HG02870 (cell line): ENCODE measurements around the gene COBLL1.

Experiments used
- ATAC-seq: cut with Tn5 transposase; IDR thresholded peaks from one replicate; pipeline ENCODE4 v1.9.1; 2021; ENCODE audit warnings: mild to moderate bottlenecking, moderate library complexity; ENCODE audit not compliant: unreplicated experiment

The COBLL1 gene

DNA sequence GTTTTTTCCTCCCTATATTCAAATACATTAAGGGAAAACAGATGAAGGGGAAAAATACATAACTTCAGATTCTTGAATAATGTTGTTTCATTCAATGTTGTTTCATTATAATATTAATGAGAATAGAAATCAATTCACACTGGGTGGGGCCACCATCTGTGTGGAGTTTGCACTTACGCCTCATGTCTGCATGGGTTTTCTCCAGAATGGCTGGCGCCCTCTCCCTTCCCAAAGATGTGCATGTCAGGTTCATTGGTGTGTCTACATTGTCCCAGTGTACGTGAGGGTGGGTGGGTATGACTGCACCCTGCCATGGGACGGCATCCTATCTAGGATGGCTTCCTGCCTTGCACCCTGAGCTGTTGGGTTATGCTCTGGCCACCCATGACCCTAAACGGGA lies 51.7 kb downstream of the COBLL1 start:
- ATAC-seq, result no peak

DNA sequence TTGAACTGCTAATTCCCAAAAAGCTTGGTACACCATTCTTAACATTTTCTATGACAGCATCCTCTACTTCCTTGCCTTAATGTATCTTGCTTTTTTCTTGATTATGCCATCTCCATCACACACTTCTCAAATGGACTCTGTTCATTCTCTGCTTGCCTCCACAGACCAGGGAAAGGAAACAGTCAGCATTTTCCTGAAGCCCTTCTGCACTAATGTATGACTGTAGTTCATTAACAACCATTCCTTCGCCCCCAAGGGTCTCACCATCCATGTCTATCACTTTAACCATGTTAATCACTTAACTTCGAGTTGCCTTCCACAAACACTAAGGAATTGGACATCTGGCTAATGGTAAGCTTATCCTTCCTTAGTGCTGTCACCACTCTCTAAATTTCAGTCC lies 54.8 kb downstream of the COBLL1 start:
- ATAC-seq, result no peak

DNA sequence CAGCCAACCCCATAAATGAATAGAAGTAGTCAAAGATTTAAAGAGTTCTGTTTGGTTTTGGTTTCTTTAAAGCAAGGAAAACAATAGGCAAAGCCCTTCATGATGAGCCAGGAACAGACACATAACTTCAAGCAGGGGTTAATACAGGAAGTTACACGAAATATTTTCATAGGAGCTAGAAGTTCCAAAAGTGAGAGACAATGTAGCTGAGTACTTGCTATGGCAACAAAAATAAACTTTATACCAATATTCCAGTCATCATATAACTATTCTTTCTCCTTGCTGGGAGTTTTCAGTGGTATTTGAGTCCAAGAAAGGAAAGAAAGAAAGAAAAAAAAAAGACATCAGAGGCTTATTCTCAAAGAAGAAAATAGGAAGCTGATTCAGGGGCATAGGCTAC lies 56.2 kb downstream of the COBLL1 start:
- ATAC-seq, result no peak

DNA sequence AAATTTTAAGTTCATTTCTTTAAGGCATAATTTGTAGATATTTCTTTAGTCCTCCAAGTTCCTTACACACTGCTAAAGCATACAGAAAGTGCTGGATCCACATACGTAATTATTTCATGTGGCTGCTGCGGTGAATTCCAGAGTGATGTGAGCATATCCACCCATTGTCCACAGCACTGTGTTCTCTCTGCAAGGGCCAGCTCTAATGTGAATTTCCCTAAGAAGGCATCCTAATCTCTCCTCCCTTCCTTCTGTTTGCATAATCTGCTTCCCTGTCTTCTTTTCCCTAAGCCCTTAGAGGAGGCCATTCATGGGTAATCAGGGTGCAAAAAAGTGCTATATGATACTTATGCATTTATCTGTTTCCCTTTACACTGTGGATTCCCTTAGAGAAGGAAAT lies 57.2 kb downstream of the COBLL1 start:
- ATAC-seq, result no peak

DNA sequence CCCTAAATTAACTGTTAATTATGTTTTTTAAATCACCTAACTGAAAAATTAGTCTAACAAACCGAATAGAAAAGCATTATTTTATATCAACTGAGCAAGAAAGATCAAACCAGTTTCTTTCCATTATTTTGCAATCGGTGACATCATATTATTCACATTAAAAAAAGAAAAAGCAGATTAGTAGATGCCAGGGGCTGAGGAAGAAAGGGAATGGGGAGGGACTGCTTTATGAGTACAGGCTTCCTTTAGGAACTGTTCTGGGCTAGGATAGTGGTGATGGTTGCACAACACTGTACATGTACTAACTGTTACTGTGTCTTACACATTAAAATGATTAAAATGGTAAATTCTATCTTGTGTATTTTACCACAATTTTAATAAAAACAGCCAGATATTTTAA lies 59.3 kb downstream of the COBLL1 start:
- ATAC-seq, result no peak

DNA sequence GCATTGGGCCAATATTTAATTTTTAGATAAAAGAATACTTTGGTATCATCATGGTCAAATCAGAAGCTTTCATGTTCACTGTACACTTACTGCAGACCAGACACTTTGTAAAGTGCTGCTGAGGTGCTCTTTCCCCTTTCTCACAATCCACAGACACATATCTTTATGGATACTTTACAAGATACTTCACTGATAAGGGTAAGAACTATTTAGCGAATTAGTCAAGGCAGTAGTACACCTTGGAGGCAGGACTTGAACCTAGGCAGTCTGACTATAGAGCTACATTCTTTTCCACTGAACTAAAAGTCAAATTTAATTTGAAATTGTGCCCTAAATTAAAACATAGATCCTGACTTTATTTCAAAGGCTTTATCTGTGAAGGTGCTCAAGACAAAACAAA lies 60.2 kb downstream of the COBLL1 start:
- ATAC-seq, result no peak

GRCh38 chr2:164780611-164781178 lies 60.9 kb downstream of the COBLL1 start:
- no peak for ATAC-seq

- ATAC-seq, result no peak
Measured at GRCh38 chr2:164779383-164780057, 62.1 kb downstream of the COBLL1 start.

GRCh38 chr2:164778723-164779122 lies 62.9 kb downstream of the COBLL1 start:
- ATAC-seq, result no peak

DNA sequence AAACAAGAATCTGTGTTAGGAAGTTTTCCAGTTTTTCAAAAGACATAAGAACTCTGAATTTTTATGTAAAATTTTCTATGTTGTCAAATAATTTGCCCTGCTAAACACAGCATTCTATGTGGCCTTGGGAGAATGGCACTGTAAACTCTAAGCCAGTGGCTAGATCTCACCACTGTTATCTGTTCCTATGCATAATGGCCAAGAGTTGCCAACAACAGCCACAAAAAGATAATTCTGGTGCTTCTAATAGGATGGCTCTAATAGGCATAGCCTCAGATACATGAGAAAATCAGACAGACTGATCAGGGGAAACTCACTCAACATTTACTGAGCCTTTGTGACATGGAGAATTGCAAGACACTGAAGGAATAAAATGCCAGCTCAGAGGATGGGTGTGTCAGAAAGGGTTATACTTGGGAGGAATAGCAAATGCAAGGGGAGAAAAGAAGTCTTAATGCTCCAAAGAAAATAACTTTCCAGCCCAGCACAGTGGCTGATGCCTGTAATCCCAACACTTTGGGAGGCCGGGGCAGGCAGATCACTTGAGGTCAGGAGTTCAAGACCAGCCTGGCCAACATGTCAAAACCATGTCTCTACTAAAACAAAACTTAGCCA lies 63.7 kb downstream of the COBLL1 start:
- no peak for ATAC-seq

DNA sequence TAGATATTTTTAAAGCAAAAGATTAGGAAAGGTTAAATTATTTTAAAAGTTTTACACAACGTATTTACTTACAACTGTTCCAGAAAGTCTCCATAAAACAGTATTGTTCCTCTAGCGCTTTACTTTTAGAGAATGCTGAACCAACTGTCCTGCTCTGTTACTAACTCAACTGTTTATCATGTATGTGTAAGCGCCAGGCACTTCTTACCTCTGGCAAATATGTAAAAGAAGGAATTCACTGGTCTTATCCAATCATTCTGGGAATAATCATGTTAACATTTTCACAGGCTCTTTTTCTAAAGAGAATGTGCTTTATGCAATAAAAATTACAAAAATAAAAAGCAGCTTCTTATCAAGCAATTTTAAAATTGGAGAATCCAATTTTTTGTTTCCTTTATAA lies 68.0 kb downstream of the COBLL1 start:
- ATAC-seq, result no peak

GRCh38 chr2:164773091-164773490 lies 68.5 kb downstream of the COBLL1 start:
- ATAC-seq, result no peak

DNA sequence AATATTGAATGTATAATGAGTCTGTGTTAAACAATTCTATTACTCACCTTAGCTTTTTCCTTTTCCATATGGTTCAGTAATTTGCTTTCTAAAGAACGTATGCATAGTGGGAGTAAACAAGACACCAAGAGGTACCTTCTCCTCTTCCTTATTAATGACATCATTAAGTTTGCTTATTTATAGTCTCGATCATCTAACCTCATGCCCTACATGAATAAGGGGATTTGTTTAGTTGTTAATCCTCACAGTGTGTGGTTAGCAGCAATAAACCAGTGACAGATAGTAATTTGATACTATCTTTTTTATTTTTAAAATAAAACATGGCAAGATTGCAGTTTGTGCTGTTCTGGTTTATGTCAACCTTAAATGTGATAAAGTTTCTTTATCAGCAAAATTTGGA lies 69.7 kb downstream of the COBLL1 start:
- ATAC-seq, result no peak

GRCh38 chr2:164770421-164770916 lies 71.2 kb downstream of the COBLL1 start:
- no peak for ATAC-seq

- no peak for ATAC-seq
Measured at GRCh38 chr2:164766954-164767320, 74.7 kb downstream of the COBLL1 start.

DNA sequence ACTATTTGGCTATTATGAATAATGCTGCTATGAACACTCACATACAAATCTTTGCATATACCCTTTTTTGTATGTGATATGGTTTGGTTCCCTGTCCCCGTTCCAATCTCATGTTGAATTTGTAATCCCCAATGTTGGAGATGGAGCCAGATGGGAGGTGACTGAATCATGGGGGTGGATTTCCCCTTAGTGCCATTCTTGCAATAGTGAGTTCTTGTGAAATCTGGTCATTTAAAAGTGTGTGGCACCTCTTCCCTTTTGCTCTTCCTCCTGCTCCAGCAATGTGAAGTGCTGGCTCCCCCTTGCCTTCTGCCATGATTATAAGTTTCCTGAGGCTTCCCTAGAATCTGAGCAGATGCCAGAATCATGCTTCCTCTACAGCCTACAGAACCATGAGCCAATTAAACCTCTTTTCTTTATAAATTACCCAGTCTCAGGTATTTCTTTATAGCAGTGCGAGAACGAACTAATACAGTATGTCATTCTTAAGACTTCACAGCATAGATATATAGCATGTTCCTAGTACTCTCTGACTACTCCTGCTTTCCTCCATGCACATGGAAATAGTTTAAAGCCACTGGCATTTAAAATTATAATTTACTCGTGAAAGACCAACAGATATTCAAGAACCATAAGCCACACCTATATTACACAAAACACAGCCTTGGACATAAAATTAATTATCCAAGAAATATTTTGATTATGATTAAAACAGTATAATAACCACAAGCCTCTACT lies 75.2 kb downstream of the COBLL1 start:
- ATAC-seq, result no peak

DNA sequence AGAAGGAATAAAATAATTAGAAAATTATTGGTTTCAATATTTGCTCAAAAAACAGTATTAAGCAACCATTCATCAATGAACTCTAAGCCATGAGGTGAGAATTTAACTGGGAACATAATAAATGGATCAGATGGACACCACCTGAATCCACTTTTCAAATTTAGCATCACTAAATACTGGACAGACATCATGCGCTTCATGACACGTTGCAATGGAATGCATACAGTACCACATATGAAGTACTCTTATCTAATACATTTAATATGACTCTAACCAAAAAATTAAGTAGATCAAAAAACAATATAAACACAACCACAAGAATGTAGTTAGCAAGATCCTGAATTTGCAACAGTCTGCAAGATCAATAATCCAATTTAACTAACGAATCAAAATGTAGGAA lies 76.6 kb downstream of the COBLL1 start:
- ATAC-seq, result no peak

DNA sequence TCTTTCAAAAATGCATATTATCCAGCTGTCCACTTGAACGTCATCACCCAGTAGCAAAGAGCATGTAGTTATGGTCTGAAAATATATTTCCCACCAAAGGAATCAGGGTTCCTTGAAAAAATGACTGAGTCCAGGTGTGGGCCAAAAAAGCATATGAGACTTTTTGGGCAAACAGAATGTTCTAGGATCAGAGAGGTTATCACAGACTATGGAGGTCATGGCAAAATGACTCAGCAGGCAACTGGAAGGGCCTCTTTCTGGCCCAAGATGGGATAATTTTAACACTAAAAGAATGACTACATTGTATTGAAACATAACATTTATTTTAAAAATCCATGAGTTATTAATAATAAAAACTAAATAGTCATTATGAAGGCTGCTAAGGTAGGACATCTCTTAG lies 77.1 kb downstream of the COBLL1 start:
- ATAC-seq, result no peak

DNA sequence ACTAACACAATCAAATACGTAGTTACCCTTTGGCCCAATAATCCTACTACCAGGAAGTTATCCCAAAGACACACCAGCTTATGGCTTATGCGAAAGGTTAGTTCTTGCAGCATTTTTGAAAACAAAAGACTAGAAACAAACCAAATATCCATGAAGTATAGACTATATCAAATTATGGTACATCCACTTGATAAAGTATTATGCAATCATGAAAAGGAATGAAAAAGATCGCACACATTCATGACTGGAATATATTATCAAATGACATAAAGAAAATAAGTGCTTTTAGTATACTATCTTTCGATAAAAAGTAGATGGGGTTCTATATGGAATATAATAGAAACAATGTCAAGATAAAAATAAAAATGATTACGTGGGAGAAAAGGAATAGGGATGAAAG lies 78.2 kb downstream of the COBLL1 start:
- ATAC-seq, result no peak

GRCh38 chr2:164761737-164762460 lies 79.7 kb downstream of the COBLL1 start:
- ATAC-seq, result peak; percentile 5

DNA sequence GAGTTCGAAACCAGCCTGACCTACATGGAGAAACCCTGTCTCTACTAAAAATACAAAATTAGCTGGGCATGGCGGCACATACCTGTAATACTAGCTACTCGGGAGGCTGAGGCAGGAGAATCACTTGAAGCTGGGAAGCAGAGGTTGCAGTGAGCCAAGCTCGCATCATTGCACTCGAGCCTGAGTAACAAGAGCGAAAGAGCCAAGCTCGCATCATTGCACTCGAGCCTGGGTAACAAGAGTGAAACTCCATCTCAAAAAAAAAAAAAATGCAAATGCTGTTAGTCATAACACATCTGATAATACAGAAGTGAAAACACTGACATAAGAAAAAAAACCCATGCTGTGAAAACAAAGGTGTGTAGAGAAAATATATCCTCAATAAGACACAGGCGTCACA lies 80.4 kb downstream of the COBLL1 start:
- ATAC-seq, result peak; percentile 98
